Esophagus squamous epithelium (tissue), 4 donors: Measurements from ENCODE around the gene FILIP1L.

Source experiments
- POLR2A ChIP-seq, 4 donors: fragments of 450-650 bp; IDR thresholded peaks; one replicate each; pipeline ENCODE4 v1.6.1; 2017; ENCODE audit warnings: antibody characterized with exemption in 4 of 4, mild to moderate bottlenecking in 4 of 4, moderate library complexity in 3 of 4
- TF ChIP-seq, protein P1 (sequence below), 6 experiments: fragments of 450-650 bp in 4 of 6; fragments of 200-600 bp in 2 of 6; sonication (generic) in 2 of 6; IDR thresholded peaks; one replicate each; pipeline ENCODE4 v1.5.1; 2016 to 2019; ENCODE audit warnings: antibody characterized with exemption in 6 of 6, mild to moderate bottlenecking in 4 of 6, moderate library complexity in 4 of 6

- no peak for TF ChIP-seq POLR2A (IDR thresholded peaks at IDR 0.05)
- TF ChIP-seq, protein P1, sequence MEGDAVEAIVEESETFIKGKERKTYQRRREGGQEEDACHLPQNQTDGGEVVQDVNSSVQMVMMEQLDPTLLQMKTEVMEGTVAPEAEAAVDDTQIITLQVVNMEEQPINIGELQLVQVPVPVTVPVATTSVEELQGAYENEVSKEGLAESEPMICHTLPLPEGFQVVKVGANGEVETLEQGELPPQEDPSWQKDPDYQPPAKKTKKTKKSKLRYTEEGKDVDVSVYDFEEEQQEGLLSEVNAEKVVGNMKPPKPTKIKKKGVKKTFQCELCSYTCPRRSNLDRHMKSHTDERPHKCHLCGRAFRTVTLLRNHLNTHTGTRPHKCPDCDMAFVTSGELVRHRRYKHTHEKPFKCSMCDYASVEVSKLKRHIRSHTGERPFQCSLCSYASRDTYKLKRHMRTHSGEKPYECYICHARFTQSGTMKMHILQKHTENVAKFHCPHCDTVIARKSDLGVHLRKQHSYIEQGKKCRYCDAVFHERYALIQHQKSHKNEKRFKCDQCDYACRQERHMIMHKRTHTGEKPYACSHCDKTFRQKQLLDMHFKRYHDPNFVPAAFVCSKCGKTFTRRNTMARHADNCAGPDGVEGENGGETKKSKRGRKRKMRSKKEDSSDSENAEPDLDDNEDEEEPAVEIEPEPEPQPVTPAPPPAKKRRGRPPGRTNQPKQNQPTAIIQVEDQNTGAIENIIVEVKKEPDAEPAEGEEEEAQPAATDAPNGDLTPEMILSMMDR (IDR thresholded peaks at IDR 0.05): no peak
Observed at GRCh38 chr3:99834211-99834957, 279.9 kb downstream of the FILIP1L start.
